UCSD-AML1 (cell line): ENCODE data around the gene TRAPPC14.
"Not testable (repeated sequence)": the region's sequence is repeated elsewhere in the genome, so short reads cannot be mapped to it uniquely, and the experiment has no call there.

Source experiments
- DNase-seq: peaks from one replicate; lab custom pipeline; 2025; ENCODE audit not compliant: unreplicated experiment; lab: John Stamatoyannopoulos, UW

TRAPPC14 gene, protein sequence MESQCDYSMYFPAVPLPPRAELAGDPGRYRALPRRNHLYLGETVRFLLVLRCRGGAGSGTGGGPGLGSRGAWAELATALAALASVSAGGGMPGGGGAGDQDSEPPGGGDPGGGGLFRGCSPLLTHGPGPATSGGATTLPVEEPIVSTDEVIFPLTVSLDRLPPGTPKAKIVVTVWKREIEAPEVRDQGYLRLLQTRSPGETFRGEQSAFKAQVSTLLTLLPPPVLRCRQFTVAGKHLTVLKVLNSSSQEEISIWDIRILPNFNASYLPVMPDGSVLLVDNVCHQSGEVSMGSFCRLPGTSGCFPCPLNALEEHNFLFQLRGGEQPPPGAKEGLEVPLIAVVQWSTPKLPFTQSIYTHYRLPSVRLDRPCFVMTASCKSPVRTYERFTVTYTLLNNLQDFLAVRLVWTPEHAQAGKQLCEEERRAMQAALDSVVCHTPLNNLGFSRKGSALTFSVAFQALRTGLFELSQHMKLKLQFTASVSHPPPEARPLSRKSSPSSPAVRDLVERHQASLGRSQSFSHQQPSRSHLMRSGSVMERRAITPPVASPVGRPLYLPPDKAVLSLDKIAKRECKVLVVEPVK

DNA sequence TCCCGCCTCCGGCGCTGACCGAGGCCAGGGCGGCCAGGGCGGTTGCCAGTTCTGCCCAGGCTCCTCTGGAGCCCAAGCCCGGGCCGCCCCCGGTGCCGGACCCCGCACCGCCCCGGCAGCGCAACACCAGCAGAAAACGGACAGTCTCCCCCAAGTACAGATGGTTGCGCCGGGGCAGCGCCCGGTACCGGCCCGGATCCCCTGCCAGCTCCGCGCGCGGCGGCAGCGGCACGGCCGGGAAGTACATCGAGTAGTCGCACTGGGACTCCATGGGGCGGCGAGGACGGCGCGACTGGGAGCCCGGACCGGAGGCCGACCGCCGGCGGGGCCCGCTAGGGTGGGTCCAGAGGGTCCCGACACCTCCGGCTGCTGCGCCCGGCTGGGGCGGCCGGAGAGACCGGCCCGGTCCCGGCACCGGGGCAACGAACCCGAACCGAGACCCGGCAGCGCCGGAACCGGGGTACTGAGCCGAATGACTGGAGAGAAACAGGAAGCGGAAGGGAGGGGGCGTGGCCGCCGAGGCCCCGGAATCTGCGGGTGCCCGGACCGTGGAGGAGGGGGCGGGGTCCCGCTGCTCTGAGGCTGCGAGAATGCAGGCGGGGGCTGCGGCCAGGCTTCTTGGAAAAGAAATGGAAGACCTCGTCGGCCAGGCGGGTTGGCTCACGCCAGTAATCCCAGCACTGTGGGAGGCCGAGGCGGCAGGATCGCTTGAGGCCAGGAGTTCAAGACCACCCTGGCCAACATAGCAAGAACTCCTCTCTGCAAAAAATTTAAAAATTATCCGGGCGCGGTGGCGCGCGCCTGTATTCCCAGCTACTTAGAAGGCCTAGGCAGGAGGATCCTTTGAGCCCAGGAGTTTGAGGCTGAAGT, at the start of gene TRAPPC14:
Gene TRAPPC14, minus strand, starts transcription at position 495 of the 870 bp plus-strand sequence. Its CDS starts 224 bp downstream, at position 271.
- DNase-seq = peak; percentile 86

- DNase-seq = no peak
Observed at GRCh38 chr7:100204454-100204853, 45.9 kb upstream of the TRAPPC14 start.

GRCh38 chr7:100200693-100201092, 42.2 kb upstream of the TRAPPC14 start:
- DNase-seq = no peak

GRCh38 chr7:100198266-100198665, 39.7 kb upstream of the TRAPPC14 start:
- DNase-seq = no peak

DNA sequence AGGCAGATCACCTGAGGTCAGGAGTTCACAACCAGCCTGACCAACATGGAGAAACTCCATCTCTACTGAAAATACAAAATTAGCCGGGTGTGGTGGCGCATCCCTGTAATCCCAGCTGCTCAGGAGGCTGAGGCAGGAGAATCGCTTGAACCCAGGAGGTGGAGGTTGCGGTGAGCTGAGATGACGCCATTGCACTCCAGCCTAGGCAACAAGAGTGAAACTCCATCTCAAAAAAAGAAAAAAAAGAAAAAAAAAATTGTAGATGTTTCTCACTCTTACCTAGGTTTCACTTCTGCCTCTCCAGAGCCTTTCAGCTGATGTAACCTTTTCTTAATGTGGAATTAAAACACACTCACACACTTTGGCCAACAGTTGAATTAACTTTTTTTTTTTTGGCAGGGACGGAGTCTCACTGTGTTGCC, 37.4 kb upstream of the TRAPPC14 start:
- DNase-seq = not testable (repeated sequence)

- no peak for DNase-seq
Observed at GRCh38 chr7:100195222-100195621, 36.7 kb upstream of the TRAPPC14 start.

- DNase-seq = no peak
Observed at GRCh38 chr7:100192969-100193368, 34.4 kb upstream of the TRAPPC14 start.

DNA sequence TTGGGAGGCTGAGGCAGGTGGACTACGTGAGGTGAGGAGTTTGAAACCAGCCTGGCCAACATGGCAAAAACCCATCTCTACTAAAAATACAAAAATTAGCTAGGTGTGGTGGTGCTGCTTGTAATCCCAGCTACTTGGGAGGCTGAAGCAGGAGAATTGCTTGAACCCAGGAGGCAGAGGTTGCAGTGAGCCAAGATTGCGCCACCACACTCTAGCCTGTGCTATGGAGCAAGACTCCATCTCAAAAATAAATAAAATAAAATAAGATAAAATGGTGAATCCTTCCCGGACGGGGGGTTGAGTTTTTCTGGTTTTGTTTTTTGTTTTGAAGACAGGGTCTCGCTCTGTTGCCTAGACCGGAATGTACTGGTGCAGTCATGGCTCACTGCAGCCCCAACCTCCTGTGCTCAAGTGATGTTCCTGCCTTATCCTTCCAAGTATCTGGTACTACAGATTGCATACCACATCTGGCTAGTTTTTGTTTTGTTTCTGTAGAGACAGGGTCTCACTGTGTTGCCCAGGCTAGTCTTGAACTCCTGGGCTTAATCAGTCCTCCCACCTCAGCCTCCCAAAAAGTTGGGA, 33.8 kb upstream of the TRAPPC14 start:
- not testable (repeated sequence) for DNase-seq

GRCh38 chr7:100191775-100192174, 33.3 kb upstream of the TRAPPC14 start:
- no peak for DNase-seq

GRCh38 chr7:100190048-100190711, 31.7 kb upstream of the TRAPPC14 start:
- DNase-seq = no peak

- DNase-seq = no peak
Observed at GRCh38 chr7:100189061-100189460, 30.5 kb upstream of the TRAPPC14 start.

- no peak for DNase-seq
Observed at GRCh38 chr7:100185726-100186125, 27.2 kb upstream of the TRAPPC14 start.

DNA sequence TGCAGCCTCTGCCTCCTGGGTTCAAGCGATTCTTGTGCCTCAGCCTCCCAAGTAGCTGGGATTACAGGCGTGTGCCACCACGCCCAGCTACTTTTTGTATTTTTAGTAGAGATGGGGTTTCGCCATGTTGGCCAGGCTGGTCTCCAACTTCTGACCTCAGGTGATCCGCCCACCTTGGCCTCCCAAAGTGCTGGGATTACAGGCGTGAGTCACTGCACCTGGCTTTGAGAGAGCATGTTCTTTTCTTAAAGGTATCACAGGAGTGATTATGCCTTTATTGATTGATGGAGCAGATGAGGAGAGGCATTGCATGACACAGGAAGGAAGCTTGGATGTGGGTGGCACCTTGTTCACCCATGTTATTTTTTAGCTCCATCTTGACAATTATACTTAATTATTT, 24.6 kb upstream of the TRAPPC14 start:
- DNase-seq = not testable (repeated sequence)

DNA sequence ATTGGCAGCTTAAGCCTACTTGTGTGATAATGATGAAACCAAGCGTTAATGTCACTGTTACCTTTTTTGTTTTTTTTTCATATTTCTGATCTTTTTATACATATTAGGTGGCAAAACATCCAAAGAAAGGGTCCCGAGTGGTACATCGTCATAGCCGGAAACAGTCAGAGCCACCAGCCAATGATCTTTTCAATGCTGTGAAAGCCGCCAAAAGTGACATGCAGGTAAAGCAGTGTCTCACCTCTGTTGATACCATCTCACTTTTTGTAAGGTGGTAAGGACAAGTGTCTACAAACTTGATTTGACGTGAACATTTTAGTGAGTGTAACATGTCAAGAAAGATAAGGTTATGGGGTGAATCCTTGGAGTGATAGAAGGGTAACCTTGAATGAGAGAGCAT, 24.1 kb upstream of the TRAPPC14 start:
- not testable (repeated sequence) for DNase-seq

- not testable (repeated sequence) for DNase-seq
Observed at GRCh38 chr7:100180084-100180483, 21.6 kb upstream of the TRAPPC14 start.

DNA sequence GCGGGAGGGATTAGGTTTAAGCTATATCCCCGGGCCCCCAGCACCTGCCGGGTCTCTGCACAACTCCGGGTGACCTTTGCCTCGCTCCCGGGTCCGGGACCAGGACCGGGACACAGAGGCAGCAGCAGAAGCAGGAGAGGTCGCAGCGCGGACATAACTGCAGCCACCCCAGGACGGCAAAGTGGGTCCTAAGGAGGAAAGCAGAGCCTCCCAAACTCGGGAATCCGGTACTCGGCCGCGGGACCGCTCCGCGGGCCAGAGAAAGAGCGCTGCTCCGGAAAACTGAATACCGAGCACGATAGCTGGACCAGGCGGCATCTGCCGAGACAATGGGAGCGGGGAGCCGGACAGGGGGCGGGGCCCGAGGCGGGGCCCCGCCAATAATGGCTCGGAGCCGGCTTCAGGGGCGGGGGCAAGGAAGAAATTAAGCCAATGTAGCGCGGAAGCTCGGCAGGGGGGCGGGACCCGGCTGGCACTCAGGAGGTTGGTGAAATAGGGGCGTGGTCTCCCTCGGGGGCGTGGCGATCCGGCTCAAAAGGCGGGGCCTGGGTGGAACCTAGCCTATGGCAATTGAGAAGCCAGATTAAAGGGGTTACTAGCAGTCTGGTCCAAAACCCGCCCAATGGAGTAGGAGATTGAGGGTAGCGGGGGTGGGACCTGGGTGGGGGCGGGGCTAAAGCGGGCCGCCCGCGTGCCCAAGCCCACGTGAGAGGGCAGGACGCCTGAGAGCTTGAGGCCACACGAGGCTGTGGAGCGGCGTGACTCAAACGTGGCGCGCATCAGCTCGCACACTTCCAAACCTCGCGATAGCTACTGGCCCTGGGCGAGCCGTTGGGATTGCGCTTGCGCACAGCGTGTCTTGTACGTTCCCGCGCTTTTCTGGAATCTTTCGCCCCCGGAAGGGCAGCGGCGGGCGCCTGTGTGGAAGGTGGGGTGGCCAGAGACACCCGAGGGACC, 18.8 kb upstream of the TRAPPC14 start, which contains the start of the genes GPC2 and STAG3:
Gene GPC2, minus strand, starts transcription at position 337 of the 957 bp plus-strand sequence. Its CDS starts 182 bp downstream, at position 155.
Gene STAG3, plus strand, starts transcription at position 874 of the 957 bp plus-strand sequence. CDS start 2,639 bp downstream, outside the sequence.
- DNase-seq = peak; percentile 91

DNA sequence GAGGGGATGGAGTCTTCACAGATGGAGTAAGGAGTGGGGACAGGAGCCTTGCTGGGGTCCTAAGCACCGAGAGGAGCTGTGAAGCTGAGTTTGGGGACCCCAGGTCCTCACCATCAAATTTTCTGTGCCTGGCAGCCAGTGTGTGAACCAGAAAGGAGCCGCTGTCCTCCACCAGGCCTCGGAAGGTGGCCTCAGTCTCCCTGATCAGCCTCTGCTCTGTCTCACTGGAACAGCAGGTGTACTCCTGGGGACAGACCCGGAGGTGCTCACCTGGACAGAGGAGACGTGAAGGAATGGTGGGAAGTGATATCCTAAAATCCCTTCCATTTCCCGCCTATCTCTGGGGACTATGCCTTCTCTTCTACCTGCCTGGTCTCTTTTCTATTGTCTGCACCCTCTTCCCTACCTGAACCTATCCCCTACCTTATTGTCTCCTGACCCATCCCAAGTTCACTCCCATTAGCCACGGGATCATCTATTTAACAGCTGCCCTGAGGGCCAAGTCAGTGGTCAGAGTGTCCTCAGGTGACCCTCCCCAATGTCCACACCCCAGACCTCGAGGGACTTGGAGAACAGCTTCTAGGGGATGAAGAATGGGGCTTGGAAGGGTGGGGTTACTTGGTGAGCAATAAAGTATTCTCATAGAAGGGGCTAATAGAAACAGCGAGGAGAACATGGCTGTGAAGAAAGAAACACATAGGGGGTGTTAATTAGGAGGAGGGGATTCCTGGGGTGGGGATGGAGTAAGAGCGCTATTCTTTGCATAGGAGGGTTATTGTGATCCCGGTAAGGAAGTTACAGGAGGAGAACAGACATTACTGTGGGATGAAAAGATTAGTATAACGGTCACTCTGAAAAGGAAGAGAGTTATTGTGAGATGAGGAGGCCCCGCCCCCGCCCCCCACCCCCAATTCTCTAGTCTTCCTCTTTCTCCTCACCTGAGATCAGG, 17.8 kb upstream of the TRAPPC14 start:
- DNase-seq = no peak
